K562 (cell line): Measurements from ENCODE around the gene SLX9. TPM values are rescaled to one million over a fixed set of nuclear protein-coding genes. Genes with fewer than 3 reads are reported as not detected.

ENCODE experiments used
- CEBPG ChIP-seq, 3 experiments: fragments of 200-800 bp in 1 of 3; sonication (Bioruptor generic) in 1 of 3; sonication (generic) in 1 of 3; formaldehyde crosslinking in 1 of 3; IDR thresholded peaks in 2 of 3; conservative IDR thresholded peaks in 1 of 3; 2 replicates each; pipeline versions ENCODE4 v1.6.1 to v1.8.0; 2016 to 2022; ENCODE audit warnings: missing compliant biosample characterization in 2 of 3, missing genetic modification characterization in 2 of 3, mild to moderate bottlenecking in 1 of 3, missing genetic modification reagents in 1 of 3
- CXXC5 ChIP-seq: fragments of 250-450 bp; sonication (Bioruptor Pico); IDR thresholded peaks from 2 replicates; pipeline ENCODE4 v1.8.0; 2022; ENCODE audit warnings: inconsistent platforms, mild to moderate bottlenecking, moderate library complexity
- DEAF1 ChIP-seq: fragments of 450-650 bp; formaldehyde crosslinking; IDR thresholded peaks from 2 replicates; pipeline ENCODE4 v1.4.0; 2020; ENCODE audit warnings: mild to moderate bottlenecking, moderate library complexity
- ELF4 ChIP-seq: fragments of 450-650 bp; formaldehyde crosslinking; IDR thresholded peaks from 2 replicates; pipeline ENCODE4 v1.4.0; 2022; ENCODE audit warnings: missing genetic modification characterization
- EP300 ChIP-seq: IDR thresholded peaks from 2 replicates; pipeline ENCODE4 v1.6.1; 2012; ENCODE audit warnings: low read length, improper control_type of control experiment
- ETV5 ChIP-seq: sonication (generic); formaldehyde crosslinking; IDR thresholded peaks from 2 replicates; pipeline ENCODE4 v1.4.0; 2020; ENCODE audit warnings: low read depth, mild to moderate bottlenecking, missing genetic modification reagents
- HMGN3 ChIP-seq: IDR thresholded peaks from 2 replicates; pipeline ENCODE4 v1.6.1; 2011; ENCODE audit warnings: borderline replicate concordance, low read depth, mild to moderate bottlenecking, mixed read lengths, low read length; ENCODE audit not compliant: insufficient read length; ENCODE audit errors: extremely low read depth
- HMGXB4 ChIP-seq: sonication (generic); formaldehyde crosslinking; IDR thresholded peaks from 2 replicates; pipeline ENCODE4 v1.8.1; 2023; ENCODE audit warnings: mild to moderate bottlenecking, missing genetic modification reagents
- HSF4 ChIP-seq: fragments of 250-450 bp; sonication (Bioruptor Pico); IDR thresholded peaks from 2 replicates; pipeline ENCODE4 v2.1.2; 2022; ENCODE audit warnings: mild to moderate bottlenecking, moderate library complexity, borderline replicate concordance
- JUNB ChIP-seq: fragments of 450-650 bp; formaldehyde crosslinking; conservative IDR thresholded peaks from 2 replicates; pipeline ENCODE4 v1.4.0; 2020; ENCODE audit warnings: mild to moderate bottlenecking
- MAFF ChIP-seq: IDR thresholded peaks from 2 replicates; pipeline ENCODE4 v1.6.1; 2012; ENCODE audit warnings: low read length, improper control_type of control experiment
- MYC ChIP-seq, 2 experiments: fragments of 250-450 bp in 1 of 2; sonication (Bioruptor Pico) in 1 of 2; IDR thresholded peaks; 2 replicates each; pipeline versions ENCODE4 v1.5.1 to v1.6.1; 2012 to 2021; ENCODE audit warnings: low read depth in 2 of 2, borderline replicate concordance in 1 of 2, improper control_type of control experiment in 1 of 2, low read length in 1 of 2, mild to moderate bottlenecking in 1 of 2, moderate library complexity in 1 of 2
- NEUROD1 ChIP-seq: fragments of 150-350 bp; IDR thresholded peaks from 2 replicates; pipeline ENCODE4 v1.6.1; 2014; ENCODE audit warnings: borderline replicate concordance, low read length, low read depth; ENCODE audit not compliant: partially characterized antibody
- RB1 ChIP-seq: fragments of 450-650 bp; IDR thresholded peaks from 2 replicates; pipeline ENCODE4 v1.6.1; 2017; ENCODE audit warnings: low read depth, mild to moderate bottlenecking
- RFX5 ChIP-seq: IDR thresholded peaks from 2 replicates; pipeline ENCODE4 v1.6.1; 2011; ENCODE audit warnings: low read depth, mild to moderate bottlenecking, improper control_type of control experiment, low read length
- TARDBP ChIP-seq: fragments of 450-650 bp; IDR thresholded peaks from 2 replicates; pipeline ENCODE4 v1.6.1; 2016
- XRCC3 ChIP-seq: fragments of 450-650 bp; IDR thresholded peaks from 2 replicates; pipeline ENCODE4 v1.6.1; 2017; ENCODE audit warnings: mild to moderate bottlenecking, moderate library complexity
- ZBTB26 ChIP-seq: fragments of 450-650 bp; formaldehyde crosslinking; IDR thresholded peaks from 2 replicates; pipeline ENCODE4 v1.4.0; 2022; ENCODE audit warnings: missing genetic modification characterization
- ZKSCAN3 ChIP-seq: fragments of 250-450 bp; sonication (Bioruptor Pico); IDR thresholded peaks from 2 replicates; pipeline ENCODE4 v1.4.0; 2020
- ZNF507 ChIP-seq: conservative IDR thresholded peaks from 2 replicates; pipeline ENCODE4 v1.6.1; 2017; ENCODE audit warnings: missing genetic modification characterization, missing compliant biosample characterization
- ZNF512 ChIP-seq: IDR thresholded peaks from 2 replicates; pipeline ENCODE4 v1.6.1; 2016; ENCODE audit warnings: missing genetic modification characterization, missing compliant biosample characterization
- ZNF707 ChIP-seq: fragments of 250-450 bp; sonication (Bioruptor Pico); conservative IDR thresholded peaks from 2 replicates; pipeline ENCODE4 v1.8.0; 2022; ENCODE audit warnings: inconsistent platforms, mild to moderate bottlenecking, moderate library complexity
- polyA plus RNA-seq, 8 experiments: library from polyadenylated mRNA; depleted of rRNA in 4 of 8; stranded (reverse) in 5 of 8; unstranded in 3 of 8; fragments of >200 nt; fragmentation: Nextera tagmentation in 2 of 8; fragmentation: Illumina TruSeq in 1 of 8; extraction: Ambion mirVana in 2 of 8; extraction: Trizol in 1 of 8; gene quantifications; 2 replicates each; pipeline versions ENCODE4 v1.2.1 to v1.2.3, GENCODE V29; 2011 to 2014; ENCODE audit warnings: inconsistent platforms in 1 of 8, missing spikeins in 1 of 8
- total RNA-seq, 7 experiments: library from RNA; depleted of rRNA in 6 of 7; stranded (reverse); fragments of >200 nt in 6 of 7; fragmentation: Illumina TruSeq in 2 of 7; extraction: Trizol in 2 of 7; gene quantifications; 2 replicates each; pipeline versions ENCODE4 v1.2.1 to v1.2.3, GENCODE V29; 2011 to 2021; ENCODE audit warnings: low replicate concordance in 1 of 7

SLX9 gene
- total and polyA plus RNA-seq, 9 of the 15 experiments (the other 6 are each of a cell fraction or from before 2014, with no cell fraction given) = 1.2 to 75.5 (median 16.5) TPM

- TF ChIP-seq JUNB = peak; percentile 61; the same call in 1 of the 2 replicates
- TF ChIP-seq CXXC5 = peak; percentile 99
- TF ChIP-seq MYC (IDR thresholded peaks at IDR 0.05; ENCODE audit: low read depth, low read length) = peak; percentile 95
- peak; percentile 87; the same call in 1 of the 2 replicates for TF ChIP-seq MYC (CRISPR knock-in tag; IDR thresholded peaks at IDR 0.05; ENCODE audit: borderline replicate concordance, low read depth)
- TF ChIP-seq ETV5 (CRISPR knock-in tag) = peak; percentile 69; the same call in 1 of the 2 replicates
- TF ChIP-seq HMGN3 = peak; percentile 94
- 0 out of 2 replicates have a peak, but pooled peaks have one; percentile 11 for TF ChIP-seq DEAF1 (CRISPR knock-in tag)
- TF ChIP-seq NEUROD1 = peak; percentile 81
- TF ChIP-seq HMGXB4 (CRISPR knock-in tag) = 0 out of 2 replicates have a peak, but pooled peaks have one; percentile 65
- peak; percentile 72; the same call in 1 of the 2 replicates for TF ChIP-seq ELF4 (CRISPR knock-in tag)
- TF ChIP-seq RB1 = peak; percentile 100
- peak; percentile 72; the same call in 1 of the 2 replicates for TF ChIP-seq ZBTB26 (CRISPR knock-in tag)
- no peak for TF ChIP-seq RFX5
- no peak for TF ChIP-seq MAFF
- TF ChIP-seq HSF4 (CRISPR knock-in tag) = no peak
- TF ChIP-seq ZNF707 (CRISPR knock-in tag) = peak; percentile 41; the same call in 1 of the 2 replicates
- no peak for TF ChIP-seq ZKSCAN3 (CRISPR knock-in tag)
- TF ChIP-seq ZNF507 (tag) = no peak
- TF ChIP-seq ZNF512 = no peak
- TF ChIP-seq CEBPG (CRISPR knock-in tag; IDR thresholded peaks at IDR 0.05) = no peak; the same call in 1 of the 2 replicates
- TF ChIP-seq CEBPG (tag; conservative IDR thresholded peaks at IDR 0.05 in 1 of 2, IDR thresholded peaks at IDR 0.05 in 1 of 2) = no peak
- TF ChIP-seq EP300 = 0 out of 2 replicates have a peak, but pooled peaks have one; percentile 31
- TF ChIP-seq TARDBP = peak; percentile 85
- TF ChIP-seq XRCC3 = no peak
Measured at GRCh38 chr21:44939532-44940115, at the start of gene SLX9 (continued).
